ENCODE data around the gene NRGN.

Gene NRGN

GRCh38 chr11:124762105-124762623 lies 22.4 kb downstream of the NRGN start, which contains the start of gene ESAM:
TSS of gene ESAM (minus strand) at chr11:124762290. CDS start at chr11:124762154, 136 bp downstream.
- TF ChIP-seq EP300 (IDR thresholded peaks at IDR 0.05; ENCODE audit: borderline replicate concordance) (no peak), USF1 (IDR thresholded peaks at IDR 0.05) (no peak), CREB1 (IDR thresholded peaks at IDR 0.05; ENCODE audit: low read depth) (no peak), ZBTB7A (IDR thresholded peaks at IDR 0.05; ENCODE audit: low read depth) (0 out of 2 replicates have a peak, but pooled peaks have one; percentile 14), NFIC (IDR thresholded peaks at IDR 0.05) (no peak), YY1 (IDR thresholded peaks at IDR 0.05; ENCODE audit: low read depth) (no peak), CEBPB (IDR thresholded peaks at IDR 0.05) (no peak), TEAD4 (IDR thresholded peaks at IDR 0.05) (no peak), FOXM1 (IDR thresholded peaks at IDR 0.05; ENCODE audit: borderline replicate concordance, low read depth) (no peak), TCF12 (IDR thresholded peaks at IDR 0.05; ENCODE audit: low read depth) (no peak), RAD21 (IDR thresholded peaks at IDR 0.05; ENCODE audit: low read depth) (no peak), MAX (IDR thresholded peaks at IDR 0.05) (peak; percentile 71), REST (IDR thresholded peaks at IDR 0.05; ENCODE audit: low read depth) (no peak), EGR1 (IDR thresholded peaks at IDR 0.05) (no peak)

GRCh38 chr11:124762624-124763155 lies 22.9 kb downstream of the NRGN start:
- TF ChIP-seq ZBTB7A (IDR thresholded peaks at IDR 0.05; ENCODE audit: low read depth) (peak; percentile 21; the same call in 1 of the 2 replicates), NFIC (IDR thresholded peaks at IDR 0.05) (no peak), MAX (IDR thresholded peaks at IDR 0.05) (0 out of 2 replicates have a peak, but pooled peaks have one; percentile 2)

- TF ChIP-seq TAF1 (IDR thresholded peaks at IDR 0.05; ENCODE audit: low read depth) (no peak), RAD21 (IDR thresholded peaks at IDR 0.05; ENCODE audit: low read depth) (peak; percentile 68), MAX (IDR thresholded peaks at IDR 0.05) (peak; percentile 44; the same call in 1 of the 2 replicates), EGR1 (IDR thresholded peaks at IDR 0.05) (no peak), YY1 (IDR thresholded peaks at IDR 0.05; ENCODE audit: low read depth) (no peak), USF1 (IDR thresholded peaks at IDR 0.05) (no peak), CEBPB (IDR thresholded peaks at IDR 0.05) (no peak), FOXM1 (IDR thresholded peaks at IDR 0.05; ENCODE audit: borderline replicate concordance, low read depth) (no peak), TCF12 (IDR thresholded peaks at IDR 0.05; ENCODE audit: low read depth) (peak; percentile 44; the same call in 1 of the 2 replicates), CREB1 (IDR thresholded peaks at IDR 0.05; ENCODE audit: low read depth) (no peak), EP300 (IDR thresholded peaks at IDR 0.05; ENCODE audit: borderline replicate concordance) (no peak), NFIC (IDR thresholded peaks at IDR 0.05) (peak; percentile 29; the same call in 1 of the 2 replicates), REST (IDR thresholded peaks at IDR 0.05; ENCODE audit: low read depth) (no peak), ZBTB7A (IDR thresholded peaks at IDR 0.05; ENCODE audit: low read depth) (0 out of 2 replicates have a peak, but pooled peaks have one; percentile 59), TEAD4 (IDR thresholded peaks at IDR 0.05) (0 out of 2 replicates have a peak, but pooled peaks have one; percentile 17)
These were observed 23.6 kb downstream of the NRGN start for GRCh38 chr11:124763156-124763947.

- no peak for TF ChIP-seq CEBPB (IDR thresholded peaks at IDR 0.05)
- TF ChIP-seq USF1 (IDR thresholded peaks at IDR 0.05) = no peak
- TF ChIP-seq MAX (IDR thresholded peaks at IDR 0.05) = no peak
- no peak for TF ChIP-seq TCF12 (IDR thresholded peaks at IDR 0.05; ENCODE audit: low read depth)
- no peak for TF ChIP-seq TAF1 (IDR thresholded peaks at IDR 0.05; ENCODE audit: low read depth)
- TF ChIP-seq ZBTB7A (IDR thresholded peaks at IDR 0.05; ENCODE audit: low read depth) = no peak
- TF ChIP-seq EP300 (IDR thresholded peaks at IDR 0.05; ENCODE audit: borderline replicate concordance) = no peak
- no peak for TF ChIP-seq RAD21 (IDR thresholded peaks at IDR 0.05; ENCODE audit: low read depth)
- no peak for TF ChIP-seq EGR1 (IDR thresholded peaks at IDR 0.05)
- TF ChIP-seq TEAD4 (IDR thresholded peaks at IDR 0.05) = no peak
- TF ChIP-seq CREB1 (IDR thresholded peaks at IDR 0.05; ENCODE audit: low read depth) = no peak
- no peak for TF ChIP-seq REST (IDR thresholded peaks at IDR 0.05; ENCODE audit: low read depth)
- TF ChIP-seq YY1 (IDR thresholded peaks at IDR 0.05; ENCODE audit: low read depth) = no peak
- no peak for TF ChIP-seq FOXM1 (IDR thresholded peaks at IDR 0.05; ENCODE audit: borderline replicate concordance, low read depth)
- no peak for TF ChIP-seq NFIC (IDR thresholded peaks at IDR 0.05)
These were observed 26.4 kb downstream of the NRGN start for GRCh38 chr11:124766156-124766555.
